Measurements from ENCODE around the gene AZU1. TPM values are rescaled to one million over a fixed set of nuclear protein-coding genes. Genes with fewer than 3 reads are reported as not detected.
"Not testable (repeated sequence)": the region's sequence is repeated elsewhere in the genome, so short reads cannot be mapped to it uniquely, and the experiment has no call there.

AZU1 gene
- total and polyA plus RNA-seq, 8 donors: 1.3 to 4.7 (median 2.3) TPM

GRCh38 chr19:875265-875879 lies 47.7 kb downstream of the AZU1 start:
- Histone ChIP-seq H3K4me1 (peaks cover 0 to 10% of the 10 kb centered on the region in 2 donors), H3K27ac (no peak overlapping the region), H3K27me3 (no peaks in the 10 kb centered on the region), H3K9me3 (no peaks in the 10 kb centered on the region), H3K4me3 (no peak overlapping the region), H3K36me3 (peaks cover 0 to 59% of the 10 kb centered on the region in 2 donors)
- no peak for TF ChIP-seq CTCF (IDR thresholded peaks at IDR 0.05)
- ATAC-seq: no peak
- intact Hi-C loops (cut with DNase I): no loop called here
- no peak for DNase-seq

GRCh38 chr19:876089-876488 lies 48.5 kb downstream of the AZU1 start:
- Histone ChIP-seq H3K27ac (no peak overlapping the region), H3K36me3 (peaks cover 0 to 59% of the 10 kb centered on the region in 2 donors), H3K4me3 (no peak overlapping the region), H3K4me1 (peaks cover 0 to 10% of the 10 kb centered on the region in 2 donors), H3K9me3 (no peaks in the 10 kb centered on the region), H3K27me3 (no peaks in the 10 kb centered on the region)
- no peak for TF ChIP-seq CTCF (IDR thresholded peaks at IDR 0.05)
- DNase-seq: no peak
- intact Hi-C loops (cut with DNase I): no loop called here
- ATAC-seq: no peak

- no peaks in the 10 kb centered on the region for H3K9me3 ChIP-seq
These were observed 49.2 kb downstream of the AZU1 start for GRCh38 chr19:876780-877314.

GRCh38 chr19:877992-878660 lies 50.5 kb downstream of the AZU1 start:
- peaks cover 0 to 76% of the 10 kb centered on the region in 2 donors for H3K36me3 ChIP-seq
- H3K4me3 ChIP-seq; H3K9me3 ChIP-seq; DNase-seq; H3K27me3 ChIP-seq; ATAC-seq; H3K27ac ChIP-seq; intact Hi-C loops (cut with DNase I); H3K4me1 ChIP-seq: not testable (repeated sequence)

More at GRCh38 chr19:876780-877314, 49.2 kb downstream of the AZU1 start:
- TF ChIP-seq CTCF (IDR thresholded peaks at IDR 0.05): no peak
- Histone ChIP-seq H3K4me3 (no peak overlapping the region), H3K36me3 (peaks cover 0 to 64% of the 10 kb centered on the region in 2 donors), H3K27me3 (no peaks in the 10 kb centered on the region), H3K27ac (no peak overlapping the region), H3K4me1 (peaks cover 0 to 9% of the 10 kb centered on the region in 2 donors)
- DNase-seq (no peak), ATAC-seq (no peak)
- intact Hi-C loops (cut with DNase I): no loop called here

GRCh38 chr19:878751-879561 lies 51.3 kb downstream of the AZU1 start:
- ATAC-seq; H3K27ac ChIP-seq; DNase-seq; H3K4me1 ChIP-seq; intact Hi-C loops (cut with DNase I); H3K27me3 ChIP-seq; H3K4me3 ChIP-seq; H3K9me3 ChIP-seq: not testable (repeated sequence)
- peaks cover 0 to 76% of the 10 kb centered on the region in 2 donors for H3K36me3 ChIP-seq
